Mammary epithelial cell (primary cell): ENCODE data around the gene SCARF1.

Experiments
- EZH2 ChIP-seq: IDR thresholded peaks from 2 replicates; pipeline ENCODE4 v1.6.1; 2012; ENCODE audit warnings: low read length, inconsistent platforms, borderline replicate concordance
- TF ChIP-seq, protein P1 (sequence below), 2 donors: IDR thresholded peaks in 1 of 2; conservative IDR thresholded peaks in 1 of 2; 2 replicates each; pipeline ENCODE4 v1.5.1; 2011 to 2012; ENCODE audit warnings: inconsistent platforms in 2 of 2, low read length in 2 of 2, mild to moderate bottlenecking in 2 of 2, control low read depth in 1 of 2, low read depth in 1 of 2; ENCODE audit not compliant: insufficient read depth in 1 of 2; ENCODE audit errors: extremely low read depth in 1 of 2

DNA sequence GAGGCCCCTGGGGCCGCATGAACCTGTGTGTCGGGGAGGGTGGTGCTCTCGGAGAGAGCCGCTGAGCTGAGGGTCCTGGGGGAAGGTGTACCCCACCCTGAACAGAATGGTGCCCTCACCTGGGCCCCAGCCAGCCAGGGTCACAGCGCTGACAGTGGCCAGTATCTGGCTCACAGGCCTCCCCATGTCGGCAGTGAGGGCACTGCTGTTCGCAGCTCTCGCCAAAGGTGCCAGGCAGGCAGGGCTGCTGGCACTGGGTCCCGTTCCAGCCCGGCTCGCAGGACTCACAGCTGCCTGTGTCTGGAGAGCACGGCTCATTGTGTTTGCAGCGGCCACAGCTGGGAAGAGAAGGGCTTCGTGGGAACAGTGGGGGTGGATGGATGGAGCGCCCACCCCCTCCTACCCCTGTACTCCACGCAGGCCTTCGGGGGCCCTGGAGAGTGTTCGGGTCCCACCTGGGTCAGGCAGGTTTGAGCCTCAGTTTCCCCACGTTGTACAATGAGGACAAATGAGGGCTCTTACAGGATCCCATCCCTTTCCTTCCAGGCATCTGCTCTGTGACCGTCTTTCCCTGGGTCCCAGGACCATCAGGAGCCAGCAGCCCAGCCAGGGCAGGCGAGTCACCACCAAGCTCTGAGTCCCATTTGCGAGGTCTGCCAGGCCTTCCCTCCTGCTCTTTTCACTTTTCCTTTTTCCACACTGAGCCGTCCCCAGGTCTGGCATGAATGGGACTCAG lies 5.0 kb downstream of the SCARF1 start:
- TF ChIP-seq, protein P1, sequence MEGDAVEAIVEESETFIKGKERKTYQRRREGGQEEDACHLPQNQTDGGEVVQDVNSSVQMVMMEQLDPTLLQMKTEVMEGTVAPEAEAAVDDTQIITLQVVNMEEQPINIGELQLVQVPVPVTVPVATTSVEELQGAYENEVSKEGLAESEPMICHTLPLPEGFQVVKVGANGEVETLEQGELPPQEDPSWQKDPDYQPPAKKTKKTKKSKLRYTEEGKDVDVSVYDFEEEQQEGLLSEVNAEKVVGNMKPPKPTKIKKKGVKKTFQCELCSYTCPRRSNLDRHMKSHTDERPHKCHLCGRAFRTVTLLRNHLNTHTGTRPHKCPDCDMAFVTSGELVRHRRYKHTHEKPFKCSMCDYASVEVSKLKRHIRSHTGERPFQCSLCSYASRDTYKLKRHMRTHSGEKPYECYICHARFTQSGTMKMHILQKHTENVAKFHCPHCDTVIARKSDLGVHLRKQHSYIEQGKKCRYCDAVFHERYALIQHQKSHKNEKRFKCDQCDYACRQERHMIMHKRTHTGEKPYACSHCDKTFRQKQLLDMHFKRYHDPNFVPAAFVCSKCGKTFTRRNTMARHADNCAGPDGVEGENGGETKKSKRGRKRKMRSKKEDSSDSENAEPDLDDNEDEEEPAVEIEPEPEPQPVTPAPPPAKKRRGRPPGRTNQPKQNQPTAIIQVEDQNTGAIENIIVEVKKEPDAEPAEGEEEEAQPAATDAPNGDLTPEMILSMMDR (conservative IDR thresholded peaks at IDR 0.05 in 1 of 2, IDR thresholded peaks at IDR 0.05 in 1 of 2; ENCODE audit: extremely low read depth in 1 of 2, insufficient read depth in 1 of 2, low read depth in 1 of 2, low read length in 2 of 2) = no peak
- TF ChIP-seq EZH2 = no peak
